GM18870 (cell line): ENCODE data around the gene ENTREP3.
"Not testable (repeated sequence)": the region's sequence is repeated elsewhere in the genome, so short reads cannot be mapped to it uniquely, and the experiment has no call there.

Experiments
- ATAC-seq: cut with Tn5 transposase; IDR thresholded peaks from one replicate; pipeline ENCODE4 v1.9.1; 2021; ENCODE audit warnings: moderate library complexity; ENCODE audit not compliant: unreplicated experiment

The ENTREP3 gene

GRCh38 chr1:155255243-155256007 is at the start of gene ENTREP3:
Gene ENTREP3 (minus strand): TSS chr1:155255483. CDS start chr1:155254877, 606 bp downstream.
- no peak for ATAC-seq

GRCh38 chr1:155304558-155305063 is 49.3 kb upstream of the ENTREP3 start:
- no peak for ATAC-seq

GRCh38 chr1:155301342-155301841 is 46.1 kb upstream of the ENTREP3 start, which contains the start of gene PKLR:
Gene PKLR (minus strand): TSS chr1:155301438. CDS start chr1:155301395, 43 bp downstream.
- no peak for ATAC-seq

- ATAC-seq = no peak
Measured at GRCh38 chr1:155300553-155301329, 45.5 kb upstream of the ENTREP3 start.

GRCh38 chr1:155300024-155300423 is 44.7 kb upstream of the ENTREP3 start:
- ATAC-seq = no peak

GRCh38 chr1:155297384-155297783 is 42.1 kb upstream of the ENTREP3 start:
- no peak for ATAC-seq

GRCh38 chr1:155296661-155297060 is 41.4 kb upstream of the ENTREP3 start:
- ATAC-seq = no peak

GRCh38 chr1:155295942-155296267 is 40.6 kb upstream of the ENTREP3 start:
- no peak for ATAC-seq

GRCh38 chr1:155295183-155295941 is 40.1 kb upstream of the ENTREP3 start:
- no peak for ATAC-seq

- ATAC-seq = no peak
Measured at GRCh38 chr1:155294520-155295182, 39.4 kb upstream of the ENTREP3 start.

GRCh38 chr1:155293086-155293749 is 37.9 kb upstream of the ENTREP3 start:
- ATAC-seq = no peak

GRCh38 chr1:155291006-155291405 is 35.7 kb upstream of the ENTREP3 start:
- not testable (repeated sequence) for ATAC-seq

GRCh38 chr1:155287987-155288543 is 32.8 kb upstream of the ENTREP3 start:
- ATAC-seq = no peak

- ATAC-seq = no peak
Measured at GRCh38 chr1:155286544-155286943, 31.3 kb upstream of the ENTREP3 start.

GRCh38 chr1:155285631-155286044 is 30.4 kb upstream of the ENTREP3 start:
- ATAC-seq = no peak

GRCh38 chr1:155285063-155285462 is 29.8 kb upstream of the ENTREP3 start:
- ATAC-seq = no peak

GRCh38 chr1:155284476-155284875 is 29.2 kb upstream of the ENTREP3 start:
- ATAC-seq = no peak

- no peak for ATAC-seq
Measured at GRCh38 chr1:155282488-155283091, 27.3 kb upstream of the ENTREP3 start.

GRCh38 chr1:155279268-155279667 is 24.0 kb upstream of the ENTREP3 start:
- ATAC-seq = no peak
